BLaER1 (cell line): ENCODE results near the gene P2RX6.
"Not testable (repeated sequence)": the region's sequence is repeated elsewhere in the genome, so short reads cannot be mapped to it uniquely, and the experiment has no call there.

ENCODE experiments used
- H3K27ac ChIP-seq: shearing (Covaris generic); formaldehyde crosslinking; 2 replicates; pipeline ENCODE4 v1.8.1; 2022
- H3K27me3 ChIP-seq: shearing (Covaris generic); formaldehyde crosslinking; 2 replicates; pipeline ENCODE4 v1.8.1; 2022
- H3K36me3 ChIP-seq: shearing (Covaris generic); formaldehyde crosslinking; 2 replicates; pipeline ENCODE4 v1.8.1; 2022
- H3K4me1 ChIP-seq: shearing (Covaris generic); formaldehyde crosslinking; 2 replicates; pipeline ENCODE4 v1.8.1; 2022
- H3K4me2 ChIP-seq: shearing (Covaris generic); formaldehyde crosslinking; 2 replicates; pipeline ENCODE4 v1.8.1; 2022
- H3K4me3 ChIP-seq: shearing (Covaris generic); formaldehyde crosslinking; 2 replicates; pipeline ENCODE4 v1.8.1; 2022
- H3K9ac ChIP-seq: shearing (Covaris generic); formaldehyde crosslinking; 2 replicates; pipeline ENCODE4 v1.8.1; 2022
- H3K9me3 ChIP-seq: shearing (Covaris generic); formaldehyde crosslinking; 2 replicates; pipeline ENCODE4 v1.8.1; 2022
- H4K20me1 ChIP-seq: shearing (Covaris generic); formaldehyde crosslinking; 2 replicates; pipeline ENCODE4 v1.8.1; 2022
- Cebpa-rat ChIP-seq: shearing (Covaris generic); IDR thresholded peaks from 2 replicates; pipeline ENCODE4 v1.8.1; 2022

Gene P2RX6

GRCh38 chr22:21067901-21068680, 53.1 kb downstream of the P2RX6 start:
- H3K4me3 ChIP-seq: no peak overlapping the region
- H4K20me1 ChIP-seq: no peaks in the 10 kb centered on the region
- H3K27ac ChIP-seq: no peak overlapping the region
- no peaks in the 10 kb centered on the region for H3K27me3 ChIP-seq
- no peaks in the 10 kb centered on the region for H3K36me3 ChIP-seq
- H3K9me3 ChIP-seq: peaks cover 14% of the 10 kb centered on the region
- H3K4me1 ChIP-seq: no peaks in the 10 kb centered on the region
- TF ChIP-seq Cebpa-rat: no peak
- no peak overlapping the region for H3K4me2 ChIP-seq
- no peak overlapping the region for H3K9ac ChIP-seq

DNA sequence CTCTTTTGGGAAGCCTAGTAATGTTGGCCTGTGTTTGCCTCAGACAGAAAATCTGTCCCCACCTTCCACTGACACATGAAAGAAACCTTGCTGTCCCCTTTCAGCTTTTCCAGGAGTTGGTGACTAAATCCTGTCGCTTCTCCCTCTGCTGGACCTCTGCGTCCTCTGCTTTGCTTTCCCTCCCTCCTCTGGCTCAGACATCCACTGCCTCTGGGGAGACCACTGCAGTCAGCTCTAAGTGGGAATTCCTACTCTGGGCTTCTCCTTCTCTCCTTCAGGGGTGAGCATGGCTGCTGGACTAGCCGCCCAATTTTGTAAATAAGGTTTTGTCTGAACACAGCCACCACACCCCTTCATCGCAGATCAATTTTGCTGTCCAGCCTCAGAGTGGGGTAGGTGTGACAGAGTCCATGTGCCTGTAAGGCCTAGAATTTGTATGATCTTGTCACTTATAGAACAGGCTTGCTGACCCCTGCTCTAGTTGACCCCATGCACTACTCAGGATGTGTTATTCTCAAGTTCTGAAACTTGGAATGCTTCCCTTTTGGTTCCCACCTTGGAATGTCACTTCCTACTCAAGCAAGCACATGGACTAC, 53.8 kb downstream of the P2RX6 start:
- Histone ChIP-seq H3K36me3 (no peaks in the 10 kb centered on the region), H3K4me1 (no peaks in the 10 kb centered on the region), H4K20me1 (no peaks in the 10 kb centered on the region), H3K4me3 (no peak overlapping the region), H3K27ac (no peak overlapping the region), H3K9ac (no peak overlapping the region), H3K9me3 (peaks cover 14% of the 10 kb centered on the region), H3K27me3 (no peaks in the 10 kb centered on the region), H3K4me2 (no peak overlapping the region)
- no peak for TF ChIP-seq Cebpa-rat

GRCh38 chr22:21069375-21069774, 54.4 kb downstream of the P2RX6 start:
- H3K4me2 ChIP-seq: no peak overlapping the region
- H3K27me3 ChIP-seq: no peaks in the 10 kb centered on the region
- no peaks in the 10 kb centered on the region for H3K4me1 ChIP-seq
- H3K27ac ChIP-seq: no peak overlapping the region
- no peaks in the 10 kb centered on the region for H3K36me3 ChIP-seq
- no peak overlapping the region for H3K9ac ChIP-seq
- no peaks in the 10 kb centered on the region for H4K20me1 ChIP-seq
- no peak overlapping the region for H3K4me3 ChIP-seq
- H3K9me3 ChIP-seq: peaks cover 14% of the 10 kb centered on the region
- no peak for TF ChIP-seq Cebpa-rat

DNA sequence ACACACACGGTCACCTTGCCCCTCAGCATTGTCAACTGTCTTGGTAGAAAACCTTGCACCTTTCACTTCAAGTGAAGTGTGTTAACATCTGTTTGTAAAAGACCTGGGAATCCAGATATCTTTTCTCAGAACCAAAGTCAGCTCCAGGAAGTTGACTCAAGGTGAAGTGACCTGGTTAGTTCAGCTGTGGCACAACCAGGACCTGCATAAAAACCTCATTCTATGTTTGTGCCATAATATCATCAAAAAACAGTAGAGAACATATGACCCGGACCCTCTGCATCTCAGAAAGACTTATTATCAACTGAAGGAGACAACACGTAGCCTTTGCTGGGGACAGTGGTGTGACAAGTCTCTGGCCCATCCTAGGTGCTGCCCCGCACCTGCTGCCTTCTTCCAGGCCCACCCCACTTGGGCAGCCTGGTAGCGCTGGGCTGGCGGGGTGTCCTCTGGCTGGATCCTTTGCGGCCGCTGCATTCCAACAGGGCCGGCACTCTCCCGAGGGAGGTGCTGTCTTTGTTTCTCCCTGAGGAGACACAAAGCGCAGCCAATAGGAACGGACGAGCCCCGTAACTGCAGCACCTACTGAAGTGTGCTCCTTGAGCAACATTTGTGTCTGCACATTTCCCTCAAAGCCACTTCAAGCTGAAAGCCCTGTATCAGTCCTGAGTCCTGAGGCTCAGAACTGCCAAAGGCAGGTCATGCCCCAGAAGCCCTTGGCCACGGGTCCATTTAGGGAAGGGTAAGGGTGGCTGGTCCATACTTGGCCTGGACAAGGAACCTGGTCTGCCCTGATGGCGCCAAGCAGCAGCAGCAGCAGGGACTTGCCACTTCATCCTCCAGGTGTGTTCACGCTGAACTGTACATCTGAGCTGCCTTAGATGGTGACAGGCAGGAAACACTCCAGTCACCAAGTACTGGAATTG, 56.0 kb downstream of the P2RX6 start:
- Histone ChIP-seq H3K27ac (no peak overlapping the region), H3K4me3 (no peak overlapping the region), H3K9me3 (peaks cover 14% of the 10 kb centered on the region), H3K9ac (no peak overlapping the region), H3K4me1 (no peaks in the 10 kb centered on the region; the same call in 1 of the 2 replicates), H3K36me3 (no peaks in the 10 kb centered on the region), H3K27me3 (no peaks in the 10 kb centered on the region), H3K4me2 (no peak overlapping the region), H4K20me1 (no peaks in the 10 kb centered on the region)
- TF ChIP-seq Cebpa-rat: no peak

DNA sequence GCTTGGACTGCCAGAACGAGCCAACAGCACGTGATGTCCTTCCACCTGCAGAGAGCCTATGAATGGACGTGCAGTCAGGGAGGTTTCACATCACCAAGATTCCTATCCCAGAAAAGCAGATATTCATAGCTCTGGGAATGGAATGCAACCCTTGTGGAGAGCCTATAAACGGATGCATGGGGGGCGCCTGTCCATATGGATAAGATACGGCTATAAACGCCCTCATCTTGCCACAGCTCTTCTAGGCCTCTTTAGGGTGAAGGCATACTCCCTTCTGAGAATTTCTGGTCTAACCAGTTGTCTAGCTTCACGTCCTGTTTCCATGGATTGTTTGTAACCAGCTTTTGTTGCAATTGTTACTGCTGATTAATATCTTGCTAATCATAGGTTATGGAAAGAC, 56.8 kb downstream of the P2RX6 start:
- H3K4me3 ChIP-seq, H4K20me1 ChIP-seq, H3K27me3 ChIP-seq, H3K9ac ChIP-seq, H3K4me1 ChIP-seq, H3K27ac ChIP-seq, H3K36me3 ChIP-seq, H3K4me2 ChIP-seq: not testable (repeated sequence)
- H3K9me3 ChIP-seq: peaks cover 14% of the 10 kb centered on the region

DNA sequence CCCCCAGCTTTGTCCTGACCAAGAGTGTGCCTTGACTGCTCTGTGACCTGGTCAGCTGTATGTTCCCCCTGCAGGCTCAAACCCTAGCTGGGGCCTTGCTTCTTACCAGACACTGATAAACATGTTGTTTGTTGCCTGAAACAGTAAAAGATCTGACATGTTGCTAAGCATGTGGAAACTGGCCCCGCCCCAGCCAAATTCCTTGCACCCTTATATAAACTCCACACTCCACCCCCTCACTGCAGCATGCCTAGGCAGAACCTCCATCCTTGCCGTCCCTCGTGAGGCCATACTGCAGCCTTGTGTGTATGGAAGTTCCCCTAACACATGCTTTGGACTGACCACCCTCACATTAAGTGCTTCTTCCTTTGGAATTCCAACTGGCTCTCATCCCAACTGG, 58.1 kb downstream of the P2RX6 start:
- no peak overlapping the region for H3K4me2 ChIP-seq
- H3K36me3 ChIP-seq: no peaks in the 10 kb centered on the region
- H3K4me3 ChIP-seq: no peak overlapping the region
- no peaks in the 10 kb centered on the region; the same call in 1 of the 2 replicates for H3K4me1 ChIP-seq
- no peak for TF ChIP-seq Cebpa-rat
- H3K9me3 ChIP-seq: peaks cover 14% of the 10 kb centered on the region
- no peak overlapping the region for H3K9ac ChIP-seq
- no peaks in the 10 kb centered on the region for H4K20me1 ChIP-seq
- H3K27me3 ChIP-seq: no peaks in the 10 kb centered on the region
- no peak overlapping the region for H3K27ac ChIP-seq

GRCh38 chr22:21073482-21073881, 58.5 kb downstream of the P2RX6 start:
- Histone ChIP-seq H3K9ac (no peak overlapping the region), H3K4me3 (no peak overlapping the region), H3K27me3 (no peaks in the 10 kb centered on the region), H3K4me2 (no peak overlapping the region), H3K4me1 (no peaks in the 10 kb centered on the region; the same call in 1 of the 2 replicates), H3K27ac (no peak overlapping the region), H4K20me1 (no peaks in the 10 kb centered on the region), H3K36me3 (no peaks in the 10 kb centered on the region), H3K9me3 (peaks cover 14% of the 10 kb centered on the region)
- TF ChIP-seq Cebpa-rat: no peak

- Histone ChIP-seq H3K4me2 (no peak overlapping the region), H4K20me1 (no peaks in the 10 kb centered on the region), H3K27me3 (no peaks in the 10 kb centered on the region)
These were observed 59.2 kb downstream of the P2RX6 start for GRCh38 chr22:21074102-21074715.

GRCh38 chr22:21075516-21076138, 60.7 kb downstream of the P2RX6 start:
- H3K36me3 ChIP-seq: no peaks in the 10 kb centered on the region
- H3K27me3 ChIP-seq: no peaks in the 10 kb centered on the region
- H3K9ac ChIP-seq: no peak overlapping the region
- TF ChIP-seq Cebpa-rat: no peak
- peaks cover 14% of the 10 kb centered on the region for H3K9me3 ChIP-seq
- H3K4me2 ChIP-seq: no peak overlapping the region
- no peaks in the 10 kb centered on the region for H4K20me1 ChIP-seq
- no peak overlapping the region for H3K27ac ChIP-seq
- H3K4me1 ChIP-seq: no peaks in the 10 kb centered on the region; the same call in 1 of the 2 replicates
- no peak overlapping the region for H3K4me3 ChIP-seq

More at GRCh38 chr22:21074102-21074715, 59.2 kb downstream of the P2RX6 start:
- Histone ChIP-seq H3K27ac (no peak overlapping the region), H3K9ac (no peak overlapping the region), H3K4me1 (no peaks in the 10 kb centered on the region; the same call in 1 of the 2 replicates), H3K36me3 (no peaks in the 10 kb centered on the region), H3K4me3 (no peak overlapping the region), H3K9me3 (peaks cover 14% of the 10 kb centered on the region)
- TF ChIP-seq Cebpa-rat: no peak
